ENCODE results near the gene GPR3.
A peak's percentile ranks its signal among the peaks of the same experiment; 100 is the strongest.
"Not testable (repeated sequence)": the region's sequence is repeated elsewhere in the genome, so short reads cannot be mapped to it uniquely, and the experiment has no call there.

GPR3 gene

DNA sequence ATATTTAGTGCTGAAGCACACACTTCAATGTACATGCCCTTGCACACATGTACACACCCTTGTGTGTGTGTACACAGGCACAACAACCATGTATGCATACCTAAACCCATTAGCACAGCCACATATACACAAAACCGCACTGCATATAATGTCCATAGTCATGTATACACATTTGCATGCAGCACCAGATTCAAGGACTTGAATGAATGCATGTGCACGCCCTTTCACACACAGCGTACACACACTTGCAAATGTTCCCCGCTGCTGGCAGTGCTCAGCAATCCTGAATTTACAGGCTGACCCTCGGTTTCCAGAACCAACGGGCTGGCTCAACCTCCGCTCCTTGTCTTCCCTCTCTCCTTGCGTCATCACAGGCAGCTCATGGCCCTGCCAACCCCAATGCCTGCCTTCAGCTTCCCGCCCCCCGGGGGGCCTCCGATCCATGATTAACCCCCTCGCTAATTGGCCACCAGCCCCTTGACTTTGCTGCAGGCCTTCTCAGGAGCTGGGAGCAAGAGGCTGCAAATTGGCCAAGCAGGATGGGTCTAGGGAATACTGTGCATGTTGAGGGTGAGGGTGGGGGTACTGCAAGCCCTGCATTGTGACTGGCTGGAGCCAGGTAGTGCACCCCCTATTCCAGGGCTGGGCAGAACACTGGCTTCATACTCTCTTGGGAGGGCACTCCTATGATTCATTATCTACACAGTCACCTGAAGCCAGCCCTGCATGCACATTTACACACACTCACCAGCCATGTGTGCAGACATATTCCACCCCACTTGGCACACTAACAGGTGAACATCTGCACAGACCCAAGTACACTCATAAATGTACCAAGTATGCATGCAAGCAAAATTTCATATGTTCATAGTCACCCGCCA, 7.9 kb downstream of the GPR3 start:
- no peak for DNase-seq (ENCODE audit: low spot score)

DNA sequence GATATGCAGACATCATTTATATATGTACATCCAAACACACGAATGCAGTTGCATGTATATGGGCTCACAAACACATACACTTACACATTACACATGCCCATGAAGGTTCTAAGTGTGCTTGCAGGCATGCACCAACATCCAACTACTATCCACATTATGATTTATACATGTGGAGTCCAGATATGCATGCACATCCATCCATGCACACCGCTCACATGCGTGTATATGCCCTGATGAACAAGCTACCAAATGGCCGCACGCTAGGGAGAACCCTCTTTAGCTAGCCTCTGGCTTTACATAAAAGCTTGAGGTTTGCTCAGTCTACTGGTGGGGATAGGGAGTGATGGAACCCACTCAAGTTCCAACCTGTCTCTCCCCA, 8.5 kb downstream of the GPR3 start:
- DNase-seq (ENCODE audit: low spot score): no peak

DNA sequence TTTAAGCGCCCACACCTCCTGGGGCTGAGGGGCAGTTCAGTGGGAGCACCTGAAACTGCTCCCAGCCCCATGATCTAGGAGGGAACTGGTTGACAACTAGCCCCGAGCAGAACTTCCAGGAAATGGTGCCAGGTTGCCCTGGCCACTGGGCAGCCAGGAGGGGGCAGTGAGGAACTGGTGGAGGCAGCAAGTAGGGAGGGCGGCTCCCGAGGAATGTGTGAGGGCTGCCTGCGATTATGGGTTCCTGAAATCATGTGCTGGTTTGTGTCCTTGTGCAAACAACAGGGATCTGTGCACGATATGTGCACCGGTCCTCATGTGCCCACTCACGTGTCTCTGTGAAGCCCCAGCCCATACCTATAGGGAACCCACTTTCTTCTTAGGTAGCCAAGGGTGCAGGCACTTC, 9.9 kb downstream of the GPR3 start:
- DNase-seq (ENCODE audit: low spot score): peak; percentile 64

DNA sequence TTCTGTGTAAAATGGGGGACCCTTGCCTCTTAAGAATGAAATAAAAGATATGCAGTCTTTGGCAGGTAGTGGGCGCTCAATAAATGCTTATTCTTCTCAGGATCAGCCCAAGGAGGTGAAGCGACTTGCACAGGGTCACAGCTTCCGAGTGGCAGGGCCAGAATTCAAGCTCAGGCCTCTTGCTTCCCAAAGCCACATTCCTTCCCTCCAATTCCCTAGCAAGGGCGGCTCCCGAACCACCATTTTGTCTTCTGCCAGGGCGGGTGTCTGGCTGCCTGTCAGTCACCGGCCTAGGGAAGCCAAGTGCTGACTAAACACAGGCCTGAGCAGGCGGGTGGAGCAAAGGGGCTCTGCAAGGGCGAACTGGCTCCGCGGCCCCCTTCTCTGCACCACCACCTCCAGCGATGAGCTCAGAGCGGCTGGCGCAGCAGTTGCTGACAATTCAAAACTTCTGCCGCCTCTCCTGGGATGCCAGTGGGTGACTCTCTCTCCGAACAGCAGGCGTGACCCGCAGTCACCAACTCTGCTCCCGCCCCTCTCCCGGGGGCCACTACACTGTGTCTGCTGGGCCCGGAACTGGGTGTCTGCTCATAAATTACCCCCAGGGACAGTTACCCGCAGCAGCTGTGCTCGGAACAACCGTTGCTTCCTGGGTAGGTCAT, 10.8 kb downstream of the GPR3 start:
- no peak for DNase-seq (ENCODE audit: low spot score)

DNA sequence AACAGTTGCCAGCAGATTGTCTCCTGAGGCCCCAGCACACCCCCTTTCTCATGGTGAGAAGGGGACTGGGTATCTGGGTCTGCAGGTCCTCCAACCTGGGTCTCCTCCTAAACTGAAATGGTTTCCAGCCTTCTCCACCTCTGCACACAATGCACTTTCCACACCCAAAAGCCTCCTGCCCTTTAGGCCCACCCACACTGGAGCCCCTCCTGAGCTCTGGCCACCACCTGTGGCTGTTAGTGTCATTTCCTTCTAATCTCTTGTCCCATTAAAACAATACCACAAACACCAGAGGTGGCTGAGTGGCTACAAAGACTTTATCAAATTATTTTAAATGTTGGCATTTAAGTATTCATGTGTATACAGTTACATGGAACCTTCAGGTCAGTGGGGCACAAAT, 11.5 kb downstream of the GPR3 start:
- no peak for DNase-seq (ENCODE audit: low spot score)

DNA sequence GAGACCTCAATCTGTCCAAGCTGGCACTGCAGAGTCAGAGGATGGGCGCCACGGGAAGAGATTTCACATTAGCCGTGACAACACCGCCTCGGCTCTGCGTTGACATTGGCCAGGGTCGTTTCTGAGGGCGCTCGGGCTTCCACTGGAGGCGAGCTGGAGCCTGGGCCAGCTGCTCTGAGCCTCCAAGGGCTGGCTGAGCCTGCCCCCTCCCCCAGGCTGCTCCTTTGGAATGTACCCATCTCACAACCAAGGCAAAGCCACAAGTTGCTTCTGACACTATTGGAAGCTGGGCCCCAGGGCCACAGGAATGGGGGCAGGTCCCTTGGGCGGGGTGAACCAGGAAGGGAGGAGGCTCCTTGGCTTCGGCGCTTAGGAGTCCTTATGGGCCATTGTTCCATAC, 12.7 kb downstream of the GPR3 start:
- DNase-seq (ENCODE audit: low spot score): peak; percentile 53

DNA sequence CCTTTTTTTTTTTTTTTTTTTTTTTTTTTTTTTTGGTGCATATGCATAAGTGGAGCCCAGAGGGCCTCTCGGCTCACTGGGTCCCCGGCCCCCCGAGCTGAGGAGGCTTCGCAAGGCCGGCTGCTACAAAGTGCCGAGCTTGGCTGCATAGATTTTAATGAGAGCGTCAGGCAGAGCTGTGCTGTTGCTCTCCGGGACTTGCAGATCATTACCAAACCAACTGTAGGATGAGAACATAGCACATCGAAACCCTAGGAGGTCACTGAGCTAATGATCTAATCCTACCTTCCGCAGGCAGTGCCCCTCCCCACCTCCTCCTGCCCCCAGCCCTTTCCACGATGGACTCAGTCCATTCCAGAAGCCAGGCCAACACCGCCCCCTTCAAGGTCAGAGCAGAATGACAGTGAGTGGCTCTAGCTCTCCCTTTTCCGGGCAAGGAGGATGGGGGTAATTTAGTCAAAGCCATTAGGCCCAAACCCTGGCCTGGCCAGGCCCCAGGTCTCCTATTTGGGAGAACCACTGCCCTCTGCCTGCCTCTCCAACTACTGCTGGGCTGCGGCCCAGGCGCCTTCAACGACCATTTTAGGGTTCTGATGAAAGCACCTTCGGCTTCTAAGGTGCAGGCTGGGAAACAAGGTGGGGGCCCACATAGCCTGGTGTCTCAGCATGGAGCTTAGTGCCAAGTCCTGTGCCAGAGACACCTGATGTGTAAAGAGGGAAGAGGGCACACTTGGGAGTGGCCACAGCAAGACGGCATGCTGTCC, 13.4 kb downstream of the GPR3 start:
- DNase-seq (ENCODE audit: low spot score): not testable (repeated sequence)

DNA sequence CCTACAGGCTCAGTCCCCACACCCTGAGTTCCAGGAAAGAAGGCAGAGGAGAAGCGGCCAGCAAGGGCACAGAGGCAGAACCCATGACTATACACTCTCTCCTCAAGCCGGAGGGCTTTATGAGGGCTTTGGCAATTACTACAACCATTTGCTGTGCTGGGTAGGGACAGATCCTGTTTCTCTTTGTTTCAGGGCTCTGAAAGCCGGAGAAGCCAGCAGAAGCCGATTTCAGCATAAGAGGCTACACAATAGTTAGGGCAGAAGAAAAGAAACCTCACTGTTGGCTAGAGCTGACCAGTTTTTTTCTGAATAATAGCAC, 13.9 kb downstream of the GPR3 start:
- DNase-seq (ENCODE audit: low spot score): no peak

DNA sequence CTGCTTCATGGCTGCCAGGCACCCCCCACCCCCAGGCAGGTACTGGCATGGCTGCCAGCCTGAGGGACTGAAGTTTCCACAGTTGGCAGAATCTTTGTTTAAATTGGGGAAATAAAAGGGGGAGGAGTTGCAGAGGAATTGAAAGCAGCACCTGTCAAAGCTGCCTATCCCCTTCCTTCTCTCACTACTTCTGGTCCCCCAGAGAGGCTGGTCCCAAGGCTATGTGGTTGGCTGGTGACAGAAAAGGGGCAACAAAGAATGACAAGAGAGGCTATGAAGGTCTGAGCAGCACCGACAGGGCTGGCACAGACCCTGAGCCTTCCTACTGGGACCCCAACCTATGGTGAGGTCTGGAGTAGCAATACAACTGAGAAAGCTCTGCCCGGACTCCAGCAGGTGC, 14.4 kb downstream of the GPR3 start:
- DNase-seq (ENCODE audit: low spot score): not testable (repeated sequence)

DNA sequence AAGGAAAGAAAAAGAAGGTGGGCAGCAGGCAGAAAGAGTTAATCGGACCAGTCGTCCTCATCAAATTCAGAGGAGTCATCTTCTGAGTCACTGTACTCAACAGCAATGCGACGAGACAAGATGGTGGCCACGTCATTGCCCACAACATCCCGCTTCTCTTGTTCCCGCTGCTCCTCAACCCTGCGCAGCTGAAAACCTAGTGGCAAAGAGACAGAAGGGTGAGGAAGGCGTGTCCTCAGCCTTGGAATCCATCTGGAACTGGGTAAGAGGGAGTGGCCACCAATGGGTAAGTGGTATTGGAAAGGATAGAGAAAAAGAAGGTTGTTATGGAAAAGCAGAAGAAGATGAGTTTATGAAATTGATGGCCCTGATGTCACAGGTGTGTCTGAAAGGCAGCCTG, 15.7 kb downstream of the GPR3 start:
- DNase-seq (ENCODE audit: low spot score): no peak

DNA sequence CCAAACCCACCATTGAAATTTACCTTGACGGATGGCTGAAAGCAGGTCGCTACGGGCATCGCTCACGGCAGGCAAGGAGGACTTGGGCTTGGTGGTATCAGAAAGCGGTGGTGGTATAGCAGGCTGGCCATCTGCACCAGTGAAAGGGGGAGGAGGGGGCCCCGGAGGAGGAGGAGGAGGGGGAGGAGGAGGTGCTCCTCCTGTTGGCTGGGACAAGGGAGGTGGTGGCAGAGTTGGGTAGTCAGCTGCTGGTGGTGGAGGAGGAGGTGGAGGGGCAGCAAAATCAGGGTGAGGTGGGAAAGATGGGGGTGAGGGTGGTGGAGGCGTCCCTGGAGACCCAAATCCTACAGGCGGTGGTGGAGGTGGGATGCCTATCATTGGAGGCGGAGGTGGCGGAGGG, 17.2 kb downstream of the GPR3 start:
- no peak for DNase-seq (ENCODE audit: low spot score)

DNA sequence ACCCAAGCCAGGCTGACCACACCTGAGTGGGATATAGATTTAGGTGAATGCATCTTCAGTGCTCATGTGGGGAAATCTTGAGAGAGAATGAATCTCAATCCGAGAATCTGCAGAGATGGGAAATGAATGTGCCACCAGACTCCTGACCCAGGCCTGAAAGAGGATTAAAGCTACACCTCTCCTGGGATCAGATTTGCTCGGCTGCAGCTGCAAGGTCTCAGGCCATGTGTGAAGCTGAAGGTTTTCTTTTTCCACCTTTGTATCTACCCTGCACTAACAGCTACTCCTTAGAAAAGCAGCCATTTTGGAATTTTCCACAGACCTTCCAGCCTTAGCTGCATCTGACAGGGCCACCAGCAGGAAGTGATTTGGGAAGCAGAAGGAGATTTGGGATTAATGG, 18.3 kb downstream of the GPR3 start:
- no peak for DNase-seq (ENCODE audit: low spot score)

DNA sequence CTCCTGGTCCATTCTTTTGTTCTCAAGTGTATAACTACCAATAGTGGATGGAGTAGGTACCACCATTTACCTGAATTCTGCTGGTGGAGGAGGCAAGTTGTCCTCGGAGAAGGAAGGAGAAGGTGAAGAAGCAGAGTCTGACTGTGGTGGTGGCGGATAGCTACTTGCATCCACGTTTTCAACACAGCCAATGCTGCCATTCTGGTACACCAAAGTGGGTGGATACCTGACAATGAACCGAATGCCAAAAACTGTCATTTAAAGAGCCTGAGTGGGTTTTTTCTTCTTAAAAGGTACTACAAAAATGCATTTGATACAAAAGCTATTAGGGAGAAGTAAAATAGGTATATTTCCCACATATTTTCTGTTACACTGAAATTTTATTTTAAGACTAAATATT, 20.1 kb downstream of the GPR3 start:
- no peak for DNase-seq (ENCODE audit: low spot score)

DNA sequence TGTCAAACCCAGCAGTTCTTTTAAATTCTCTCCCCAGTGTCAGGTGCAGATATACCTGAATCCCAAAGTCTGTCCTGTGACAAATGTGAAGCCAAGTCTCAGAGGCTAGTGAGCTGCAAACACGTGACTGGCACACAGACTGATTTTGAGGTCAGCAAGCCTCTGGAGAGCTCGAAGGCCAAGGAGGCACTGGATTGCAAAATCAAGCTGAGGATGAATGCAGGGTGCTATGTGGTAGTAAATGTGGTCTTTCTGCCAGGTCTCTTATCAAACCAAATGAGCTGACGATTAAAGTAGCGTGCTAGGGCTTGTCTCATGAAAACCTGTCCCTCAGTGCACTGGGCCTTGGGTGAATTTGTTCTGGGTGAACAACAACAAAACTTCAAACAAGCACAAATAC, 20.6 kb downstream of the GPR3 start:
- DNase-seq (ENCODE audit: low spot score): no peak

DNA sequence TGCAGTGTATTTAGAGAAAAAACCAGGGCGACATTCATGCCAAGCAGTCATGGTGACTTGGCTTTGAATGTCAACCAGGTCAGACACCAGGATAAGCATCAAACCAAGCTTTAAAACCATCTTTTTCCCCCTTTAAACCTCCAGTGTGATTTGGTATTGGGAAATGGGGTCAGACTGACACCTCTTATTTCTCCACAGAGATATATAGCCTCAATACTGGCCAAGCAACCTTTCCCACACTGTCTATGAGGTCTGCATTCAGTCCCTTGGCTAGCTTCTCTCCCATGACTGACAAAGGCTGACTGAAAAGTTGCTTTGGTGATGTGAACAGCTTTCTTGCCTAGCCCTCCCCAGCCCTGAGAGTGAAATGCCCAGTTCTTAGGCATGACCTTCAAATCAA, 21.7 kb downstream of the GPR3 start:
- DNase-seq (ENCODE audit: low spot score): no peak

DNA sequence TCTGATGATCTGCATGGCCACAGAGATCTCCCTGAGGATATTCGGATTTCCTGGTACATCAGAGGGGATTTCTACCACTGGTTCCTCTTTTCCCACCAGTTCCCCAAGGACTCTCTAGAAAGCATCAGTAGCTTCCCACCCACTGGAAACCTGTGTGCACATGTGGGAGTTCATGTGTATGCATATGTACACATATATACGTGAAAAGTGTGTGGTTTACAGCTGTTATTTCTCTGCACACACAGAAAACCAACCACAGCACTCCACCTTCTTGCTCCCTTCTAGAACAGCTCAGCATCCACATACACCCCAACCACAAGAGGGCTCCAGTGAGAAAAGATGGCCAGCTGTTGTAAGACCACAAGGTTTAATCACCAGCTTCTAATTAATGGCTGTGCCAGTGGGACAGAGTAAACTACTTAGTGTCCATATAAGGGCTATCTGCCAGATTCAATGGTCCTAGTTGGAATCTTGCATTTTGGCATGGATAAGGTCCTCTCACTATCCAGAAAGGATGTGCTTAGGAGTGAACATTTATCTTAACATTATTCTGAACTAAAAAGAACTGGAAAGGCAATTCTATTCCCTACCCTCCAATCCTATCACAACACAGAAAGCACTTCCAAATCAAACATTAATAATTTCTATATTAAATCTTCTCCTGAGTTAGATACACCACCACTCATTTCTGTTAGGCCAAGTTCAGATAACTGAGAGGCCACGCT, 24.1 kb downstream of the GPR3 start:
- DNase-seq (ENCODE audit: low spot score): peak; percentile 61

DNA sequence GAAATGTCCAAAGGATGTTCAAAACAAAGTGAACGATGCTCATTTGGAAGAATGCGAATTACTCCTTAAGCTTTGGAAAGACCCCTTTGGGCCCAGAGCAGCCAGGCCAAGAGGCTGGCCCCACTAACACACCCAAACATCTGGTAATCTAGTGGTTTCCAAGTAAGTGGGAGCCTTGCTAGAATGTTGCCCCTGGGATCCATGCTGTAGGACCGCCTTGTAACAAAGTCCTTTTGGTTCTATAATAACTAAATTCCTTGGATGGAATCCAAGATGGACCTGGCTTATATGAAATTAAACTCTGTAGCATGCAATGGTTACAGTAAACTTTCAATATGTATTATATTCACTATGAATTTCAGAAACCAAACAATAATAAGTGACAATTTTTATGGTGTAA, 25.3 kb downstream of the GPR3 start:
- no peak for DNase-seq (ENCODE audit: low spot score)

DNA sequence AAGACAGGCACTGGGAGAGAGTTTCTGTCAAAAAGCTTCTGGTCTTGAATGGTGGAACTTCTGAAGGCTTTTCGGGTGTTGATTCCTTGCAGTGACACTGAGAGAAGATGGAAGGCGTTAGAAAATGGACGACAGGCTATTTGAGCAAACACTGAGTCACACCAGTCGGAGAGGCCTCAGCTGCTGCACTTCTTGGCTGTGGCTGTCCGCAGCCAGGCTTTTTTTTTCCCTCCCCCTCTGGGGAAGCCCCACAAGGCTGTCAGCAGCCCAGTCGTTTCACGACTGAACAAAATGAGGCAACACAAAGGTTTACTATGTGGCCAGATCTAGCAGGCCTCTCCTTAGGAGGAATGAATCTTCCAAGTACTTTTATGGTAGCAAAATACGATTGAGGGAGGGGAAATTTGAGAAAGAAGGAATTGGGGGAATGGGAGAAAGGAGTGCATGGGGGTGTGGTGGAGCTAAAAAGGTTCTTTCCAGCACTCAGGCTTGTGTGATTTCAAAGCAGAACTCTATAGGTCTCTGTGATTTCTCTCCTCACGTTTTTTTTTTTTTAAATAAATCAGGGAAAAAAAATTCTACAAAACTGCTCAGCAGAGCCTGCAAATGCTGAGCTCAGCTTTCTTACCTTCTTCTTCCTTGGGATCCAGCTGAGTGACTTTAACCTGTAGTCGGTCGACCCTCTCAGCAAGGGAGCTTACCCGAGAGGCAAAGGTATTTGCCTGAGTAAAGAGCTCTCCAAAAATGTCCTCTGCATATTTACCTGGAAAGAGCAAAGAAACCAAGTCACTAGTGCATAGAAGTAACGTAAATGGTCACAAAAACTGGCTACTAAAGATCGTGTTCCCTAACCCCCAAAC, 26.1 kb downstream of the GPR3 start:
- no peak for DNase-seq (ENCODE audit: low spot score)

DNA sequence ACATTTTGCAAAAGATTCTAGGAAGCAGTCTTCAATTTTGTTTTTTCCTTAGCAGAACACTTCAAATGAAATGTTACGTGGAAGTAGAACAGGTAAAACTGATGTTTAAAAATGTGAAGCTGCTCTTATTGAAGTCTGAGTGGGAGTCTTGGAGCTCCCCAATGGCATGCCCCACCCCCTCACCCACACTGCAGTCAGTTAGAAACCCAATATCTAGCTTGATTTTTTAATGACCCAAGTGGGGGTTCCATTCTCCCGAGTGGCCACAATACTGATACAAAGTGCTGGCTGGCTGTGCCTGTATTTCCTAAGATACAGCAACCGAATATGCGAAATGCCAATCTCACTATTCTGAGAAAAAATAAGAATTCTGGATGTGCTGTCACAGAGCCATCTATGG, 31.3 kb downstream of the GPR3 start:
- no peak for DNase-seq (ENCODE audit: low spot score)

DNA sequence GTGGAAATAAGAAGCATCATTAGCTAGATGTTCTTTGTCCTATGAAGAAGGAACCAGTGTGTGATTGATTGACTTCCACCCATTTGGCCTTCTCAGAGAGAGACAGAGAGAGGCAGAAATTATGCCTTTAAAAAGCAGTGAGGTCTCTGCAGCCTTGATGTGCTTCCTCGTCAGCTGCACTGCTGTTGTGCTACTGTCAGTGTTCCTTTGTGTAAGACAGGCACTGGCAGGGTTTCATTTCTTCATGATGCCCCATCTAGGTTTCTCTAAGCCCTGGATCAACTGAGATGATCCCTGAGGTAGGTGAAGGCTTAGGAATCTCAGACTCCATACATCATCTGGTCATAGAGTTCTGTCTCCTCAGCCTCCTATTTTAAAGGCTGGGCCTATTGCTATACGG, 34.9 kb downstream of the GPR3 start:
- DNase-seq (ENCODE audit: low spot score): no peak

DNA sequence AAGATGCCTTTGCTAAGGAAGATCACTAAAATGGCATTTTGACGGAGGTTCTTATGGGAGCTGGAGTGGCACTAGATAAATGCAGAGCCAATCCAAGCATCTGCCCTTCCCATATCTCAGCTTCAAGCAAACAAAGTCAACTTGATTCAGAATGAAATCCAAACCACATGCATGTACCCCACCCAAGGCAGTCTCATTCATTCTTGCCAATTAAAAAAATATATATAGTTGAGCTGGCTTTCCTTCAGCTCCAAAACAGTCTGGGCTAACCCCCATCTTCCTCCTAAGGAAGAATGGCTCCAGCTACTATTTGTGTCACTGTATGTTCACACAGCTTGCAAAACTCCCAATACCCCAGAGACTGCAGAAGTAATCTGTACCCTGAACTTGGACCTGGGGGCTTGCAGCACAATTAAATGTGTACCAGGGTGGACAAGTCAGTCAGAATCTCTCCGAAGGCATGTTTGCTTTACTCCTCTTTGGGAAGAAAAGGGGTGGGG, 35.4 kb downstream of the GPR3 start:
- no peak for DNase-seq (ENCODE audit: low spot score)

All from iPS-NIHi11 (cell line).